Fibroblast of lung (primary cell): Measurements from ENCODE around the gene ENO3. TPM values are rescaled to one million over a fixed set of nuclear protein-coding genes. Genes with fewer than 3 reads are reported as not detected.
A peak's percentile ranks its signal among the peaks of the same experiment; 100 is the strongest.
"Not testable (repeated sequence)": the region's sequence is repeated elsewhere in the genome, so short reads cannot be mapped to it uniquely, and the experiment has no call there.

Experiments used
- DNase-seq, 2 donors: peaks; one replicate each; pipeline versions ENCODE4 v3.0.0 to v3.0.0-alpha.2; 2010; ENCODE audit warnings: low read depth in 2 of 2
- H2AFZ ChIP-seq: 2 replicates; pipeline ENCODE4 v1.5.1; 2012; ENCODE audit warnings: low read length, control low read depth, inconsistent platforms
- H3K27ac ChIP-seq: 2 replicates; pipeline ENCODE4 v1.5.1; 2011; ENCODE audit warnings: low read length, control low read depth; ENCODE audit not compliant: insufficient read depth
- H3K27me3 ChIP-seq: 2 replicates; pipeline ENCODE4 v1.5.1; 2011; ENCODE audit warnings: mild to moderate bottlenecking, low read length; ENCODE audit not compliant: control insufficient read depth, insufficient read depth
- H3K36me3 ChIP-seq: 2 replicates; pipeline ENCODE4 v1.5.1; 2011; ENCODE audit warnings: low read length; ENCODE audit not compliant: control insufficient read depth, insufficient read depth
- H3K4me1 ChIP-seq: 2 replicates; pipeline ENCODE4 v1.5.1; 2011; ENCODE audit warnings: low read length; ENCODE audit not compliant: control insufficient read depth, insufficient read depth; ENCODE audit errors: extremely low read depth
- H3K4me2 ChIP-seq: 2 replicates; pipeline ENCODE4 v1.5.1; 2011; ENCODE audit warnings: low read length, control low read depth; ENCODE audit not compliant: insufficient read depth; ENCODE audit errors: extremely low read depth
- H3K4me3 ChIP-seq, 4 experiments: fragments of 200-600 bp in 1 of 4; sonication (generic) in 1 of 4; replicated peaks in 1 of 4; 2 replicates each; pipeline ENCODE4 v1.5.1; 2011 to 2016; ENCODE audit warnings: low read length in 4 of 4, low read depth in 3 of 4, mild to moderate bottlenecking in 3 of 4, control low read depth in 2 of 4, inconsistent platforms in 1 of 4, mixed read lengths in 1 of 4; ENCODE audit not compliant: insufficient read depth in 1 of 4; ENCODE audit errors: control extremely low read depth in 1 of 4
- H3K79me2 ChIP-seq: 2 replicates; pipeline ENCODE4 v1.5.1; 2012; ENCODE audit warnings: mild to moderate bottlenecking, low read length, inconsistent platforms; ENCODE audit not compliant: control insufficient read depth, insufficient read depth
- H3K9ac ChIP-seq: 2 replicates; pipeline ENCODE4 v1.5.1; 2011; ENCODE audit warnings: mild to moderate bottlenecking, low read length, control low read depth; ENCODE audit not compliant: insufficient read depth
- H3K9me3 ChIP-seq: 2 replicates; pipeline ENCODE4 v1.5.1; 2012; ENCODE audit warnings: low read depth, low read length; ENCODE audit not compliant: control insufficient read depth, insufficient read depth
- H4K20me1 ChIP-seq: 2 replicates; pipeline ENCODE4 v1.5.1; 2011; ENCODE audit warnings: low read length; ENCODE audit not compliant: control insufficient read depth, insufficient read depth; ENCODE audit errors: extremely low read depth
- CTCF ChIP-seq, 2 donors: IDR thresholded peaks in 1 of 2; conservative IDR thresholded peaks in 1 of 2; 1 replicate in 1 of 2; 2 replicates in 1 of 2; pipeline ENCODE4 v1.5.1; 2011 to 2012; ENCODE audit warnings: low read length in 2 of 2, control low read depth in 1 of 2, inconsistent platforms in 1 of 2, low read depth in 1 of 2, mild to moderate bottlenecking in 1 of 2
- EZH2 ChIP-seq: IDR thresholded peaks from 2 replicates; pipeline ENCODE4 v1.5.1; 2012; ENCODE audit warnings: low read length, control low read depth, mild to moderate bottlenecking; ENCODE audit errors: missing control alignments
- polyA plus RNA-seq, 2 donors: library from polyadenylated mRNA; depleted of rRNA in 1 of 2; stranded (reverse) in 1 of 2; unstranded in 1 of 2; fragments of >200 nt; gene quantifications; 2 replicates each; pipeline ENCODE4 v1.2.1, GENCODE V29; 2011 to 2012; ENCODE audit warnings: missing spikeins in 1 of 2
- total RNA-seq: library from RNA; depleted of rRNA; stranded (reverse); fragments of >200 nt; gene quantifications from 2 replicates; pipeline ENCODE4 v1.2.1, GENCODE V29; 2014

Gene ENO3
- total and polyA plus RNA-seq, 2 donors (not counting 1 experiment from before 2014, with no cell fraction given): 2.0 to 4.3 TPM

- H3K9me3 ChIP-seq: no peaks in the 10 kb centered on the region
- H2AFZ ChIP-seq: no peak within 1 kb of the TSS
- peak; percentile 68 to 79 for DNase-seq
- H3K79me2 ChIP-seq: no peaks in the 10 kb centered on the region
- TF ChIP-seq CTCF (conservative IDR thresholded peaks at IDR 0.05 in 1 of 2, IDR thresholded peaks at IDR 0.05 in 1 of 2; ENCODE audit: low read depth in 1 of 2, low read length in 2 of 2) (peak; percentile 64 to 86), EZH2 (no peak)
- H3K4me1 ChIP-seq: peaks cover 4% of the 10 kb centered on the region
- peaks cover 2% of the 10 kb centered on the region for H3K36me3 ChIP-seq
- no peaks in the 10 kb centered on the region for H4K20me1 ChIP-seq
- H3K4me2 ChIP-seq: no peak within 1 kb of the TSS
- H3K27ac ChIP-seq: no peak within 1 kb of the TSS
- peaks cover 2% of the 10 kb centered on the region for H3K27me3 ChIP-seq
- no peak within 1 kb of the TSS for H3K4me3 ChIP-seq
- no peak within 1 kb of the TSS for H3K9ac ChIP-seq
These were observed 47.7 kb upstream of the ENO3 start, which contains the start of gene CHRNE for GRCh38 chr17:4903051-4903818. Gene CHRNE, minus strand, starts transcription at chr17:4903098. Its CDS starts 35 bp downstream, at chr17:4903063.

GRCh38 chr17:4906642-4907041 is 44.3 kb upstream of the ENO3 start:
- H3K79me2 ChIP-seq, H3K4me1 ChIP-seq, H3K9ac ChIP-seq, H3K9me3 ChIP-seq, H3K27me3 ChIP-seq, DNase-seq, H3K36me3 ChIP-seq, H3K4me2 ChIP-seq, H3K27ac ChIP-seq, H2AFZ ChIP-seq, H4K20me1 ChIP-seq, H3K4me3 ChIP-seq: not testable (repeated sequence)

- Histone ChIP-seq H2AFZ (peak overlapping the region; percentile 88), H3K4me2 (no peak overlapping the region), H3K9ac (no peak overlapping the region), H3K79me2 (no peaks in the 10 kb centered on the region), H4K20me1 (no peaks in the 10 kb centered on the region), H3K4me1 (peaks cover 6% of the 10 kb centered on the region), H3K36me3 (no peaks in the 10 kb centered on the region), H3K27ac (peak overlapping the region; percentile 62), H3K9me3 (no peaks in the 10 kb centered on the region), H3K4me3 (no peak overlapping the region), H3K27me3 (peaks cover 2% of the 10 kb centered on the region)
- no peak for DNase-seq
- TF ChIP-seq CTCF (conservative IDR thresholded peaks at IDR 0.05 in 1 of 2, IDR thresholded peaks at IDR 0.05 in 1 of 2; ENCODE audit: low read depth in 1 of 2, low read length in 2 of 2) (no peak), EZH2 (no peak)
These were observed 42.6 kb upstream of the ENO3 start for GRCh38 chr17:4908301-4908700.
